ENCODE data around the gene ADAMTS3.
"Not testable (repeated sequence)": the region's sequence is repeated elsewhere in the genome, so short reads cannot be mapped to it uniquely, and the experiment has no call there.

ADAMTS3 gene

GRCh38 chr4:72557021-72557420 is 12.0 kb downstream of the ADAMTS3 start:
- TF ChIP-seq, protein P1, sequence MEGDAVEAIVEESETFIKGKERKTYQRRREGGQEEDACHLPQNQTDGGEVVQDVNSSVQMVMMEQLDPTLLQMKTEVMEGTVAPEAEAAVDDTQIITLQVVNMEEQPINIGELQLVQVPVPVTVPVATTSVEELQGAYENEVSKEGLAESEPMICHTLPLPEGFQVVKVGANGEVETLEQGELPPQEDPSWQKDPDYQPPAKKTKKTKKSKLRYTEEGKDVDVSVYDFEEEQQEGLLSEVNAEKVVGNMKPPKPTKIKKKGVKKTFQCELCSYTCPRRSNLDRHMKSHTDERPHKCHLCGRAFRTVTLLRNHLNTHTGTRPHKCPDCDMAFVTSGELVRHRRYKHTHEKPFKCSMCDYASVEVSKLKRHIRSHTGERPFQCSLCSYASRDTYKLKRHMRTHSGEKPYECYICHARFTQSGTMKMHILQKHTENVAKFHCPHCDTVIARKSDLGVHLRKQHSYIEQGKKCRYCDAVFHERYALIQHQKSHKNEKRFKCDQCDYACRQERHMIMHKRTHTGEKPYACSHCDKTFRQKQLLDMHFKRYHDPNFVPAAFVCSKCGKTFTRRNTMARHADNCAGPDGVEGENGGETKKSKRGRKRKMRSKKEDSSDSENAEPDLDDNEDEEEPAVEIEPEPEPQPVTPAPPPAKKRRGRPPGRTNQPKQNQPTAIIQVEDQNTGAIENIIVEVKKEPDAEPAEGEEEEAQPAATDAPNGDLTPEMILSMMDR (IDR thresholded peaks at IDR 0.05; ENCODE audit: borderline replicate concordance, control extremely low read depth, extremely low read depth, insufficient read depth, missing control alignments): no peak
- DNase-seq (ENCODE audit: low spot score): no peak
- in situ Hi-C loops (cut with MboI; ENCODE audit: low sequenced_read_pairs, unreplicated experiment): no loop called here

GRCh38 chr4:72555377-72555831 is 13.6 kb downstream of the ADAMTS3 start:
- DNase-seq (ENCODE audit: low spot score): no peak
- in situ Hi-C loops (cut with MboI; ENCODE audit: low sequenced_read_pairs, unreplicated experiment): no loop called here
- TF ChIP-seq, protein P1 (IDR thresholded peaks at IDR 0.05; ENCODE audit: borderline replicate concordance, control extremely low read depth, extremely low read depth, insufficient read depth, missing control alignments): no peak

DNA sequence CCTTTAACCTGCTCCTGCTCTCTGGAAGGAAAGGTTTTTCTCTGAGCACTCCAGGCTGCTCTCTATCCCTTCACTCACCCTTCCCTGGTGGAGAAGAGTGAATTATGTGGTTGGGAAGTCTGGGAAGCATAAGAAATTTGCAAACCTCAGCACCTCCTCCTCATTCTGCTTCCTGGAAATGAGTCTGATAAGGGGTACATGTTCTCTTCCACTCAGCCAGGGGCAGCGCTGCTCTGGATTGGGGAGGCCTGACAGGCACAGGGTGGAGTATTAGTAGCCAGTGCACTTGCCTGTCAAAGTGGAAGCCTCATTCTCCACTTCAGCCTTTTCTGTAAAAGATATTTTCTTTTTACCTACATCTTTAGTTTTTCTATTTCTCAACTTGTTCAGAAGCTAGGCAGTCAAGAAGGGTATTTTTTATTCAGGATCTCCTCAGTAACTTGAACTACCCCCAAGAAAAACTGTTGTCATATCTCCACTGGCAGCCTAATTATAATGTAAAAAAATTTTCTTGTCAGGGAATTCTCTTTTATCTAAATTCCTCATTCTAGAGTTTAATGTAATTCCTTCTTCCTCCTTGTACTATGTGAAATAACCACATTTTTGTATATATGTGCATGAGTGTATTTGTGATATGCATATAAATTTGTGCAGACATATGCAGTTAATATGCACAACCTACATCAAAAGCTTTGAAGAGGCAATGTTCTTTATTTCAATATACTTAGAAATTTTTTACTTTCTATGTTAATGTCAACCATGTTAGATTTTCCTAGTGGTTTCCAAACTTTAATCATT is 15.3 kb downstream of the ADAMTS3 start:
- in situ Hi-C loops (cut with MboI; ENCODE audit: low sequenced_read_pairs, unreplicated experiment): no loop called here
- TF ChIP-seq, protein P1 (IDR thresholded peaks at IDR 0.05; ENCODE audit: borderline replicate concordance, control extremely low read depth, extremely low read depth, insufficient read depth, missing control alignments): no peak
- DNase-seq (ENCODE audit: low spot score): no peak

- in situ Hi-C loops (cut with MboI; ENCODE audit: low sequenced_read_pairs, unreplicated experiment): no loop called here
- TF ChIP-seq, protein P1 (IDR thresholded peaks at IDR 0.05; ENCODE audit: borderline replicate concordance, control extremely low read depth, extremely low read depth, insufficient read depth, missing control alignments): no peak
- no peak for DNase-seq (ENCODE audit: low spot score)
Observed at GRCh38 chr4:72552447-72552846, 16.6 kb downstream of the ADAMTS3 start.

DNA sequence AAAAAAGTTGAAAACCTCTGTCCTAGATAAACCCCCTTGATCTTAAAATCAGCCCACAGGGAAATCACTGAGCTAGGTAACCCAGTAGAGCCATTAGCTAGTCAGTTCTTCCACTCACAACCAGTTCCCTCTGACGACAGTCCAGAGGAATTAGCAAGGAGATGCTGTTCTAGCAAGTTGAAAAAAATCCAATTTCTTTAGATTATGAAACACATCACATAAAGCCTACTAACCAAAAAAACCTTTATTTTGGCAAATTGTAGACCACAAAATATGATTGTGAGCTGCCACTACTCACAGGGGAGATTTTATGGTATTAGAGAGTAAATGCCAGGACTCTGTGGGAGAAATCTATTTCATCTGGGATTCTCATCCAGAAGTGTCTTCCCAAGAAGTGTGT is 22.6 kb downstream of the ADAMTS3 start:
- in situ Hi-C loops (cut with MboI; ENCODE audit: low sequenced_read_pairs, unreplicated experiment): no loop called here
- DNase-seq (ENCODE audit: low spot score): no peak
- TF ChIP-seq, protein P1 (IDR thresholded peaks at IDR 0.05; ENCODE audit: borderline replicate concordance, control extremely low read depth, extremely low read depth, insufficient read depth, missing control alignments): no peak

DNA sequence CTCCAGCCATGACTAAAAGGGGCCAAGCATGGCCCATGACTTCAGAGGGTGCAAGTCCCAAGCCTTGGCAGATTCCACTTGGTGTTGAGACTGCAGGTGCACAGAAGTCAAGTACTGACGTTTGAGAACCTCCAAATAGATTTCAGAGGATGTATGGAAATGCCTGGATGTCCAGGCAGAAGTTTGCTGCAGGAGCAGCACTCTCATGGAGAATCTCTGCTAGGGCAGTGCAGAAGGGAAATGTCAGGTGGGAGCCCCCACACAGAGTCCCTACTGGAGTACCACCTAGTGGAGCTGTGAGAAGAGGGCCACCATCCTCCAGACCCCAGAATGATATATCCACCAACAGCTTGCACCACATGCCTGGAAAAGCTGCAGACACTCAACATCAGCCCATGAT is 28.3 kb downstream of the ADAMTS3 start:
- in situ Hi-C loops (cut with MboI; ENCODE audit: low sequenced_read_pairs, unreplicated experiment); DNase-seq (ENCODE audit: low spot score): not testable (repeated sequence)

- no peak for DNase-seq (ENCODE audit: low spot score)
- TF ChIP-seq, protein P1 (IDR thresholded peaks at IDR 0.05; ENCODE audit: borderline replicate concordance, control extremely low read depth, extremely low read depth, insufficient read depth, missing control alignments): no peak
- in situ Hi-C loops (cut with MboI; ENCODE audit: low sequenced_read_pairs, unreplicated experiment): no loop called here
Observed at GRCh38 chr4:72538006-72538405, 31.0 kb downstream of the ADAMTS3 start.
